Measurements from ENCODE around the gene IL17RE. TPM values are rescaled to one million over a fixed set of nuclear protein-coding genes. Genes with fewer than 3 reads are reported as not detected.
A peak's percentile ranks its signal among the peaks of the same experiment; 100 is the strongest.

Gene IL17RE
- total and polyA plus RNA-seq, 9 of the 15 experiments (the other 6 are each of a cell fraction or from before 2014, with no cell fraction given), result 0.32 to 1.9 (median 0.51) TPM; not detected in 4

GRCh38 chr3:9933561-9934234 is 31.1 kb downstream of the IL17RE start, which contains the start of gene CRELD1 (continued):
- TF ChIP-seq RBM22 (IDR thresholded peaks at IDR 0.05; ENCODE audit: low read depth, low read length, poor library complexity, severe bottlenecking) (peak; percentile 15), ZEB2 (IDR thresholded peaks at IDR 0.05) (0 out of 2 replicates have a peak, but pooled peaks have one; percentile 4), HDAC1 (IDR thresholded peaks at IDR 0.05) (peak in 1 of 2 experiments; percentile 78; a peak in 2 of 4 replicates), XRCC3 (IDR thresholded peaks at IDR 0.05) (no peak), HNRNPLL (IDR thresholded peaks at IDR 0.05; ENCODE audit: low read depth, low read length, poor library complexity, severe bottlenecking) (peak; percentile 59), ZNF740 (CRISPR knock-in tag; IDR thresholded peaks at IDR 0.05) (peak; percentile 71), ZNF740 (tag; IDR thresholded peaks at IDR 0.05) (no peak), ZBTB11 (CRISPR knock-in tag; IDR thresholded peaks at IDR 0.05) (peak in 1 of 3 experiments; percentile 53; a peak in 1 of 6 replicates), POLR2B (IDR thresholded peaks at IDR 0.05; ENCODE audit: low read depth, partially characterized antibody) (peak; percentile 90), TOE1 (IDR thresholded peaks at IDR 0.05; ENCODE audit: borderline replicate concordance) (peak; percentile 34; the same call in 1 of the 2 replicates), TOE1 (CRISPR knock-in tag; IDR thresholded peaks at IDR 0.05; ENCODE audit: borderline replicate concordance, low read depth) (no peak), PML (IDR thresholded peaks at IDR 0.05; ENCODE audit: low read length) (peak; percentile 63; the same call in 1 of the 2 replicates), PRPF4 (IDR thresholded peaks at IDR 0.05; ENCODE audit: insufficient read depth, low read depth, low read length, poor library complexity, severe bottlenecking) (no peak), FOXK2 (conservative IDR thresholded peaks at IDR 0.05 in 1 of 2, IDR thresholded peaks at IDR 0.05 in 1 of 2; ENCODE audit: low read depth in 2 of 2) (peak; percentile 42 to 49; a peak in 1 of 4 replicates), CREM (IDR thresholded peaks at IDR 0.05; ENCODE audit: low read depth) (peak; percentile 95)

Data from K562 (cell line).